ENCODE data around the gene RAD51B.

RAD51B gene

DNA sequence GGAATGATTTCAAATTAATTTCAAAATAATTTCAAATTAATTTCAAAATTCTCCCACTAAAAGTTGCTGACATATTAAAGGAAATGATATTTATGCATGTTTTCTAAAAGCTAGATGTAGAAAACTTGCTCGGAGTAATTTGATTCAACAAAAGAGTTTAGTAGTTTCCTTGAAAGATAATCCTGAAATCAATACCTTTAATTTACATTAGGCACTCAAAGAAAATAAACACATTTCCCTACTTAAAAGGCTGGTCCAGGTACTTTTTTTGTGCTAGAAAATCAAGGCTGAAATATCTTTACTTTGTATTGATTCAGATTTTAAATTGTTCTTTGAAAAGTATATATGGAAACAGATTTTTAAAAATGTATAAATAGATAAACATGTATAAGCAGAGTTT, 370.5 kb downstream of the RAD51B start:
- no peak for FAIRE-seq
- no peak for DNase-seq (ENCODE audit: insufficient read length, low spot score)

GRCh38 chr14:68191567-68192321, 372.2 kb downstream of the RAD51B start:
- FAIRE-seq (peak; percentile 97), DNase-seq (ENCODE audit: insufficient read length, low spot score) (peak; percentile 78)

- FAIRE-seq: no peak
- DNase-seq (ENCODE audit: insufficient read length, low spot score): no peak
Measured at GRCh38 chr14:68192935-68193334, 373.4 kb downstream of the RAD51B start.

DNA sequence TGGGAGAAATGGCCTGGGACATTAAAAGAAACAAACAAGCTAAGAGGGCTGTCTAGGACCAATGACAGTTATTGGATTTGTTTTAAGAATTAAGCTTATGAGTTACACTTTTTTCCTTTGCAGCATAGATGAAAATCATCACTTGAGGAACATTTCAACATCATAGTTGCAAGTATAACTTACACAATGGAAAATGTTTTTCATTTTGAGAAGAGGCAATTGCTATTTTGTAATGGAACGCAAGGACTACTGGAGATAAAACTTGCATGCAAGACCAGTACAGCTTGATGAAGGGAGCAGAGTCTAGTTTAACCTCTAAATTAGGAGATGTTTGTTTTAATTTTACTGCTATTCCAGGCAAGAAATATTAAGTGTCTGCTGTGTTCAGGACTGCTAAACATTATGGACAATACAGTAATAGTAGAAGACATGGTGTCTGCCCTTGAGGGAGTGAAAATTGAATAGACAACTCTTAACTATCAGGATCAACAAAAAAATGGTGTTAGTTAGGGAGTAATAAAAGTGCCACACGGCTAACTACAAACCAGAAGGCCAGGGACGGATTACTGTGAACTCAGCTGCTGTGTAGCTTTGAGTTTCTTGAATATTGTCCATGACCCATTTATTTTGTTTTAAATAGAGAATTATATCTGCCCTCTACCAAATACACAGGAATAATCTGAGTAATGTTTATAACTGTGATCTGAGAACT, 374.5 kb downstream of the RAD51B start:
- FAIRE-seq (peak; percentile 97), DNase-seq (ENCODE audit: insufficient read length, low spot score) (no peak)

GRCh38 chr14:68195126-68195525, 375.5 kb downstream of the RAD51B start:
- DNase-seq (ENCODE audit: insufficient read length, low spot score) (no peak), FAIRE-seq (peak; percentile 92)

- no peak for DNase-seq (ENCODE audit: insufficient read length, low spot score)
- no peak for FAIRE-seq
Measured at GRCh38 chr14:68198713-68199495, 379.3 kb downstream of the RAD51B start.

DNA sequence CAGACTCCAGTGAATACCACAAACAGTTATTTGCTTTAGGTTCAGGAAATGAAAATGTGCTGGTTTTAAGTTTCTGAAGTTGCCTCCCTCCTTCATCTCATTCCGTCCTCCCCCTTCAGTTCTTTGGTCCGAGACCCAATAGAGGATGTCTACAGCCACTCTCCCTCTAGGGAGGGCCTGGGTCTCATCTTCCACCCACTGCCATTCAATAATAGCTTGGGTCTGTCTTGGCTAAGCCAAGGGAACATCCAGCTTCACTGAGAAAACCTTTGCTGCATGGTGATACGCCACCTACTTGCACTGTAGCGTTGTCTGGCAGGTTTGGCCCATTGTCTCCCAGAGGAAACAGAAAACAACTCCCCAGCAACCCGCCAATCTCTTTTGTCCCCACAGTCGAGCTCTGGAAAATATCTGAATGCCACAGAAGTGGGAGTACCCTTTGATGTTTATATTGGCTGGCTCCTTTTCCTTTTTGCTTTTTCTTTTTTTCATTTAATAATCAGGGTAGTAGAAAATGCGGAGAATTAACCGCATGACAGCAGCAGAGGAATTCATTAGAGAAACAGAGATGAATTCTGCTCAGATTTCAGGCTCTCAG, 380.1 kb downstream of the RAD51B start:
- peak; percentile 98 for FAIRE-seq
- DNase-seq (ENCODE audit: insufficient read length, low spot score): no peak

GRCh38 chr14:68203871-68204270, 384.3 kb downstream of the RAD51B start:
- DNase-seq (ENCODE audit: insufficient read length, low spot score): no peak
- FAIRE-seq: peak; percentile 46

DNA sequence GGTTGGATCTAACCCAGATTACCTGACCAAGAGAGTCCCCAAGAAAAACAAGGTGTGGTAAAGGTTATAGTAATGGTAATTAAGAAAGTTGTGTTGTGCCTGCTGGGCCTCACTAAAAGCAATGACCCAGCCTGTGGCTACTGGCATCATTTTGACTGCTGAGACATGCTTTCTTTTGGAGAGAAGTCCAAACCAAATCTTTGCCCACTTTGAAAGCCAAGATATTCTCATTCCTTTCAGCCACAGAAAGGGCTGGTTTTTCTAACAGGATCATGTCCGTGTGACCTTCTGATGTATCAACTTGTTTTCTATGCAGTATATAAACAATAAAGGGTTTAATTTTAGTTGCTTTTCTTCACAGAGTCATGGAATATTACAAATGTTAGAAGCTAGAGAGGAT, 388.6 kb downstream of the RAD51B start:
- FAIRE-seq (no peak), DNase-seq (ENCODE audit: insufficient read length, low spot score) (no peak)

DNA sequence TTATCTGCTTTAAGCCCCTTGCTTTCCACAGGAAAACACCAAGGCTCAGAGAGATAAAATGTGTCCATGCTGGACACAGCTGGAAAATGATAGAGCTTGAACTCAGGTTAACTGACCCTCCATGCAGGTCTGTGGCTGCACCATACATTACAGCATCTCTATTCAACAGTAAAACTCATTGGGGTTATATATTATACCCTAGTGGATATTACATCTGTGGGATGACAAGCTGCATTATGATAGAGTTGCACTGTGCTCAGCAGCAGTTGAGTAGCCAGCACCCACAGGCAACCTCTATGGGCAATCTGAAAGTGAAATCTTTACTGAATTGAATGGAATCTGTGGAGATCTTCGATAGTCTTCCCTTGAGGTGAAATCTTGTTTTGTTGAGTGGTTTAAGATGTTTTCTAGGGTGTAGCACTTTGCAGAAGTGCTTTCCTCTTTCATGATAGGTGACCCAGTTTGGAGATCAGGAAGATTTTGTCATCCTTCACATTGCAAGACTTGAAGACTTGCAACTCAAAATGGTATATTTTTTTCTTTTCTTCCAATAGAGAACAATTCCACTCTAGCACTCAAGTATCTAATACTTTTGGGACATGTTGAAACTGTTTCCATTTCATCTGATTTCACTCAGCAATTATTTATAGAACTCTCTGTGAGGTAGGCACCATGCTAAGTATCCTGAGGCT, 389.2 kb downstream of the RAD51B start:
- DNase-seq (ENCODE audit: insufficient read length, low spot score): no peak
- no peak for FAIRE-seq

DNA sequence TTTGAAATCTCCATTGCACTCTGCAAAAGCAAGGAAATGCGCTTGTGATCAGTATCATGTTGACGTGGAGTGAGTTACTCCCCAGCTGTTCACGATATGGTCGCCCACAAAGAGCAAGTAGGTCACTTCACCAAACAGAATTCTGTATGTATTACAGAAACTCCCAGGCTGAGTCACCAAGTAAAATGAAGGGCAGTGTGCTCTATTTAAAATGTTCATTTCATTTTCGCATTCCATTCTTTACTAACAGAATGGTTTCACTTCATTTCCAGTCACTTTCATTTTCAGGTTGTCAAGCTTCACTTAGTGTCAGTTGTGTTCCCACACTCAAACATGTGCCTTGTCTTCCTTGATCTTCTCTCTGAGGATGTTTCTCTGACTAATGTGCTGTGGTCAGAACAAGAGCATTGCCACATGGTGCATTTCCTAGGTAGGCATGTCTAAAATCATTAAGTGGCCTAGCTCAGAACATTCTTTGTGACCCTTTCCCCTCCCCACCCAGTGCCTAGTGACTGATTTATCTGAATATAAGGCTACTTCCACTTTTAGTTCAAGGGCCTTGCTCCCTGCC, 391.2 kb downstream of the RAD51B start:
- peak; percentile 100 for FAIRE-seq
- peak; percentile 93 for DNase-seq (ENCODE audit: insufficient read length, low spot score)

- DNase-seq (ENCODE audit: insufficient read length, low spot score) (no peak), FAIRE-seq (no peak)
Measured at GRCh38 chr14:68211421-68211820, 391.8 kb downstream of the RAD51B start.

DNA sequence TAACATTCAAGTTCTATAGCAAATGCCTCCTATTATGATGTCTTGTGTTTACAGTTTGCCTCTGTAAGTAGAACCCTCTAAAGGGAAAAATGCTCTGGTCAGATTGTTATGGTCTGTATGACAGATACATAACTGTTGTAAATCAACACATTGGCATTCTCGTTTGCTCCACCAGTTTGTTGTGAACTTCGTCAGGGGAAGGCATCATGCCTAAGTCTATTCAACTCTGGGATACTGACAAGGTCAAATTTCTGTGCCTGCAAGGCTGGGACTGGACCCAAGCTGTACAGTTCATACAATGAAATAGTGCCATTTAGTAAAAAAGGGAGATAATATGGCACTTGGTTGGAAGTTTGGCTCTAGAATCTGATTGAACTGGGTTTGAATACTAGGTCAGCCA, 392.3 kb downstream of the RAD51B start:
- FAIRE-seq: peak; percentile 97
- DNase-seq (ENCODE audit: insufficient read length, low spot score): no peak

DNA sequence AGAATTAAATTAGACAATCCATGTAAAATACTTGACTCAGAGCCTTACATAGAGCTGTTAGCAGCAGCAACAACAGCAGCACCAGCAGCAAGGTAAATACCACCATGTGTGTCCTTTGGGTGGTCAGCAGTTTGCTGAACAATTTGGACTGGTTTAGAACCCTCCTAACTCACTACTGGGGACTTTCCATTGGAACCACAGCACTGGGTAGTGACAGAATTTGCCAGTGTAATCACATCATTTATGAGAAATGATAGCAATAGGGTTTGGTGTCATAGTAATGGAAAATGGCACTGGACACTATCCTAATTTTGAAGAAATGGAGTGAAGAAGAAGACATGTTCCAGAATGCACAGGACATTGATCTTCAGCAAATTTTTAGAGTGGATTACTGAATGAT, 392.8 kb downstream of the RAD51B start:
- DNase-seq (ENCODE audit: insufficient read length, low spot score) (no peak), FAIRE-seq (no peak)

DNA sequence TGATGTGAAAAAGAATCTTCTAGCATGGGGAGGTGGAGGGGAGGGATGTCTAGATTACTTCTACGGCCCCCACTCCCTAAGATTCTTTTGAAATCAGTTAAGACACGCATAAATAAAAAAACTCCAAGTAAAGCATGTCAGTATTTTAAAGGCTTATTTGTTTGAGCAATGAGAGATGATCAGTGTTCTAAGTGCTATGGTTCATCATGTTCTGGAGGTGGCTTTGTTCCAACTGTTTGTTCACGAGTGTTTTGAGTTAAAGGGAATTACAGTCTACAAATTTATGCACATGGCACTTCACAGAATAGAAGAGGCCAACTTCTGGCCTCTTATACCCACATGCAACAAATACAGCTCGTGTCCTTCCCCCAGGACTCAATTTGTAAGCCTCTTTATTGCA, 394.9 kb downstream of the RAD51B start:
- no peak for DNase-seq (ENCODE audit: insufficient read length, low spot score)
- no peak for FAIRE-seq

GRCh38 chr14:68215629-68216028, 396.1 kb downstream of the RAD51B start:
- FAIRE-seq: no peak

DNA sequence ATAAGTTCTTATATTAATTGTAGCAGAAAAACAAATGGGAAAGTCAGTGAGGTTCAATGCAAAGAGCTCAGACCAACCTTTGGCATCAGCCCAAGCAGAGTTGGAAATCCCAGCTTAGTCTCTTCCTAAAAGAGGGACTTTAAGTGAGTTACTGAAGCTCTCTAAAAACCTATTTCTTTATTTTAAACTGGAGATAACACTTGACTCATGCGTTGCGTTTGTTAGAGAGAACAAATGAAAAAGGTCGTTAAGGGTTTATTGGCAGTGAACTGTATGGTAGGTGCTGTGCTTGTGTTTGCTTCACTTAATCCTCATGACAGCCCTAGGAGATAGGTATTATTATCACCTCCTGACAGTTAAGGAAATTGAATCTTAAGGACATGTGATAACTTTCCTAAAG, 396.5 kb downstream of the RAD51B start:
- DNase-seq (ENCODE audit: insufficient read length, low spot score): no peak

More at GRCh38 chr14:68215629-68216028, 396.1 kb downstream of the RAD51B start:
- no peak for DNase-seq (ENCODE audit: insufficient read length, low spot score)

DNA sequence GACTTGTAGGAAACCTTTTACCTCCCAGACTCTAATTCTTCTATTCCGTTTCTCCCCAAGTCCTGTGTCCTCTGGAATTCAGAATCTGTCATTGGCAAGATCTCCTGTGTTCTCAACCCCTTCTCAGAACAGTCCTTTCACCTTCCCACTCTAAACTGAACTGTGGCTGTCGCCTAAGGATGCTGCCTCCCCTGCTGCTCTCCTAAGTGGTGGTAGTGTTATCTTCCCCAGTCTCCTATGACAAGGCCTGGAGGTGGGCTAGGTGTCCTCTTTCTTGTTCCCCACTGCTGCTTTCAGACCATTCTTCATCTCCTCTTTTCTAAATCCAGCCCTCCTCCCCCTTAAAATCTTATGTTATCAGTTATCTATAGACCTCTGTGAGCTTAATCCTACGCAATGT, 397.4 kb downstream of the RAD51B start:
- FAIRE-seq (no peak), DNase-seq (ENCODE audit: insufficient read length, low spot score) (no peak)

More for the DNA sequence above, 396.5 kb downstream of the RAD51B start:
- FAIRE-seq: peak; percentile 85

DNA sequence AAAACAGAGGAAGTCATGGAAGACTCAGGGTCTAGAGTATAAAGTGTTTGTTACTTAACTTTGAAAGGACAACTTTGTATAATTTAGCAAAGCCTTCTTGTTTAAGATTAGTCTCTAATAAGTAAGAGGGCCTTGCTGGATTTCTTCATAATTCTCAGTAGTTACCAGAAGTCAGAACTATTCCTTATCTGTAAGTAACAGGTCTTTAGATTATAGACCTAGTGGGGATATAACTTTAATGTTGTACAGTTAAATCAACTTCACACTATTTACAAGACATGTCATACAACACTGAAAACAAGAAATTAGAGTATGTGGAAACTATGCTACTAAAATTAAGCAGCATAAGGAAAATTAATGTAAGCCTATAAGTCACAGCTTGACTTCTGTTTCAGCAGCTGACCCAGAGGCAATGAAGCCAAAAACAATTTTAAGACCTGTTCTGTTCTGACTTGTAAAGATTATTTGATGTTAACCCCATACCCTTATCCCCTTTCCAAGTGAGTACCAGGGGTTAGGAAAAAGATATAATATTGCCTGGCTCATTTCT, 398.3 kb downstream of the RAD51B start:
- FAIRE-seq (peak; percentile 88), DNase-seq (ENCODE audit: insufficient read length, low spot score) (no peak)

- FAIRE-seq (peak; percentile 94), DNase-seq (ENCODE audit: insufficient read length, low spot score) (no peak)
Measured at GRCh38 chr14:68219407-68219806, 399.8 kb downstream of the RAD51B start.

Measured in HTR-8/SVneo (cell line).